Islet of Langerhans (tissue), 1 donor: ENCODE measurements around the gene RHCE.
"Not testable (repeated sequence)": the region's sequence is repeated elsewhere in the genome, so short reads cannot be mapped to it uniquely, and the experiment has no call there.

ENCODE experiments used
- FAIRE-seq: peaks from one replicate; lab custom pipeline; 2011; peaks lifted over from hg19 to GRCh38; lab: Jason Lieb, UNC

RHCE gene

GRCh38 chr1:25432749-25433388, 12.2 kb upstream of the RHCE start:
- no peak for FAIRE-seq

- FAIRE-seq, result no peak
Measured at GRCh38 chr1:25431955-25432719, 11.5 kb upstream of the RHCE start.

- no peak for FAIRE-seq
Measured at GRCh38 chr1:25430967-25431881, 10.6 kb upstream of the RHCE start.

- peak; percentile 93 for FAIRE-seq
Measured at GRCh38 chr1:25430073-25430966, 9.7 kb upstream of the RHCE start, which contains the start of gene MACO1. Gene MACO1, plus strand, starts transcription at chr1:25430897. Its CDS starts 202 bp downstream, at chr1:25431099.

- FAIRE-seq, result no peak
Measured at GRCh38 chr1:25428475-25429166, 8.0 kb upstream of the RHCE start.

- no peak for FAIRE-seq
Measured at GRCh38 chr1:25427696-25428095, 7.1 kb upstream of the RHCE start.

- FAIRE-seq, result no peak
Measured at GRCh38 chr1:25425098-25426085, 4.8 kb upstream of the RHCE start.

- not testable (repeated sequence) for FAIRE-seq
Measured at GRCh38 chr1:25423206-25423605, 2.6 kb upstream of the RHCE start.

- not testable (repeated sequence) for FAIRE-seq
Measured at GRCh38 chr1:25419339-25419738, 1.3 kb downstream of the RHCE start.

- FAIRE-seq, result not testable (repeated sequence)
Measured at GRCh38 chr1:25417280-25417679, 3.3 kb downstream of the RHCE start.

- not testable (repeated sequence) for FAIRE-seq
Measured at GRCh38 chr1:25414578-25414977, 6.0 kb downstream of the RHCE start.

GRCh38 chr1:25414157-25414556, 6.5 kb downstream of the RHCE start:
- not testable (repeated sequence) for FAIRE-seq

GRCh38 chr1:25412872-25413623, 7.6 kb downstream of the RHCE start:
- FAIRE-seq, result not testable (repeated sequence)

- FAIRE-seq, result not testable (repeated sequence)
Measured at GRCh38 chr1:25409641-25410427, 10.8 kb downstream of the RHCE start.

GRCh38 chr1:25405731-25406305, 14.8 kb downstream of the RHCE start:
- FAIRE-seq, result not testable (repeated sequence)

GRCh38 chr1:25402947-25403803, 17.4 kb downstream of the RHCE start:
- FAIRE-seq, result not testable (repeated sequence)

- FAIRE-seq, result not testable (repeated sequence)
Measured at GRCh38 chr1:25398079-25398478, 22.5 kb downstream of the RHCE start.
